Measurements from ENCODE around the gene DPP7. TPM values are rescaled to one million over a fixed set of nuclear protein-coding genes. Genes with fewer than 3 reads are reported as not detected.

The DPP7 gene
- 77.3 and 94.1 TPM in 2 replicates for total RNA-seq

DNA sequence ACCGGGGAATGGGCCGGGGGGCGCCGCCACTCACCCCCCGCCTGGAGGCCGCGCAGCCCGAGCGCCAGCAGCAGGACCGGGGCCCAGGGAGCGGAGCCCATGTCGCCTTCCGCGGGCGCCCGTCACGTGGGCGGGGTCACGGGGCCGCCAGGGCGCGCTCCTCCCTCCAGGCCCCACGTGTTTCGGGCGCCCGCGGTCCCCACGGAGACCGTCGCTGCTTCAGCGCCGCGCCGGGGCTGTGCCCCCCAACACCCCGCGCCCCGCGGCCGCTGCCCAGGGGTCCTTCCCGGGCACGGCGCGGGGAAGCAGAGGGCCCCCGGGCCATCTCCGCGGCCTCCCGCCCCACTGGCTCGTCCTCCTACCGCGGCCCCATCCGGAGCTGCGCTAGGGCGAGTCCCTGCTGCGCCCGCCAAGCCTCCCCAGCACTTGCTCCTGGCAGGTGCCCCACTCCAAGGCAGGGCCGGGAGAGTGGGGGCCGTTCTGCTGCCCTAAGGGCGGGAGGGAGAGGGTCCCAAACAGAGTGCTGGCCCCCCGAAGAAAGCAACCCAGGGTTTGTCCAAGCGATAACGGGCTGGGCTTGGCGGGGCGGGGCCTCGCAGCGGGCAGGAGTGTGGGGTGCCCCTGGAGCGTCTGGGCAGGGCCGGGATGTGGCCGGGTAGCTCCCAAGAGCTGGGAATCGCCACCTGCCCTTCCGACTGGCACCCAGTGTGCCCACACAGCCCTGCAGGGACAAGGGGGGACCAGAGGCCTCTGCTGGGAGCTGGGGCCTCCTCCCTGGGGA is at the start of gene DPP7:
Gene DPP7 (minus strand): TSS at position 121 of the 781 bp plus-strand sequence. CDS start 20 bp downstream, at position 101.

GRCh38 chr9:137138722-137139467 is 24.4 kb upstream of the DPP7 start, which contains the start of gene GRIN1:
Gene GRIN1 (plus strand): TSS chr9:137139154. CDS start chr9:137139487, 333 bp downstream.

GRCh38 chr9:137086531-137087408 is 27.8 kb downstream of the DPP7 start, which contains the start of gene MAN1B1:
Gene MAN1B1 (plus strand): TSS chr9:137086985. CDS start chr9:137087000, 15 bp downstream.

DNA sequence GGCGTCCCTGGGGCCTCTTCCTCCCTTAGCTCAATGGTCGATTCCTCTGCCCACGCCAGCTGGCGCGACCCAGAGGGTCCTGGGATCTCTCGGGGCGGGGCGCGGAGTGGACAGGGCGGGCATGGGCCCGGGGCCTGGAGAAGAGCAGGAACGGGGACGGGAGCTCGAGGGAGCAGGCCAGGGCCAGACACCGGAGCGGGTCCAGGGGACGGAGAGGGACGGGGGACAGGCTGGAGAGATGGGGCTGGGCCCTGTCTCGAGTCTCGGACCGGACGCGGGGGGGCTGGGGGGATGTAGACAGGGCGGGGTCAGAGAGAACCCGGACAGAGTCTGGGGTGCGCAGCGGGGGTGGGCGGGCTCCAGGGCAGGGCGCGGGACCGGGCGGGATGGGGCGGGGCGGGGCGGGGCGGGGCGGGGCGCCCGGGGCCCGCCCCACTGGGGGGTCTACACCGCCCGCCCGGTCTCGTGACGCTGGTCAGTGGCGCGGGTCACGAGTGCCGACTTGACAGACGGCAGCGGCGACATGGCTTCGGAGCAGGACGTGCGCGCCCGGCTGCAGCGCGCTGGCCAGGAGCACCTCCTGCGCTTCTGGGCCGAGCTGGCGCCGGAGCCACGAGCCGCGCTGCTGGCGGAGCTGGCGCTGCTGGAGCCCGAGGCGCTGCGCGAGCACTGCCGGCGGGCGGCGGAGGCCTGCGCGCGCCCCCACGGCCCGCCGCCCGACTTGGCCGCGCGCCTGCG is 37.4 kb downstream of the DPP7 start, which contains the start of gene UAP1L1:
Gene UAP1L1 (plus strand): TSS at position 508 of the 738 bp plus-strand sequence. CDS start 16 bp downstream, at position 524.

DNA sequence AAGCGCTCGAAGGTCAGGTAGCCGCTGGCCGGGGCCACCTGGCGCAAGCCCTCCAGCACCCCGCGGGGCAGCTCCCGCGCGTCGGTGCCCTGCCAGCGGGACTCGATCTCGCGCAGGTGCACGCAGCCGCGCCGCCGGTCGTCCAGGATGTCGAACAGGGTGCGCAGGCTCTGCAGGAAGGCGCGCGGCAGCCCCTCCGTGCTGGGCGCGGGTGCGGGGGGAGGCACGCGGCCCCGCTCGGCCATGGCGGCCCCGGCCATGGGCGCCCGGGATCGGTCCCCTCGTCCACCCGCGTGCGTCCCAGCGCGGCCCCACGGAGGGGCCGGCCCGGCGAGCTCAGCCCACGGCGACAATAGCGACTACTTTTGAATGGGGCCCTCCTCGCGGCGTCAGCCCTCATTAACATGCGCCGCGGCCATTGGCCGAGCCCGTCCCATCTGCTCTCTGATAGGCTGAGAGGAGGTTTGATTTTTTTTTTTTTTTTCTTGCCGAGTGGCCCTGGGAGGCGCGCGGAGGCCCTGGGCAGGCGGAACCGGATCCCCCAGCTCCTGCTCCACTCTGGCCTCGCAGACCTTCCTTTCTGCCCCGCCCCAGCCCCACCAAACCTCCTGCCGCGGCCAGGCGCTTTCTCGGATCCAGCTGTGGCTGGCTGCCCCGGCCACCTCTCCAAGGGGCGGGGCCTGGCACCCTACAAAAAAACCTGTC is 44.2 kb downstream of the DPP7 start, which contains the start of gene SAPCD2:
Gene SAPCD2 (minus strand): TSS at position 357 of the 705 bp plus-strand sequence. CDS start 97 bp downstream, at position 260.

Other genes with a start within 250 kb of the DPP7 start
- 286 and 317 TPM in 2 replicates for gene EDF1, start 248.4 kb downstream of the DPP7 start, total RNA-seq
- gene TRAF2, start 228.2 kb downstream of the DPP7 start, total RNA-seq, result 12.7 and 18.0 TPM in 2 replicates
- gene FBXW5, start 170.0 kb downstream of the DPP7 start, total RNA-seq, result 140 and 161 TPM in 2 replicates
- gene C8G, start 169.5 kb downstream of the DPP7 start, total RNA-seq, result 0.54 and 0.77 TPM in 2 replicates
- gene LCN12, start 162.5 kb downstream of the DPP7 start, total RNA-seq, result 0.11 TPM in 1 of 2 replicates, not detected in the other
- gene PTGDS, start 137.2 kb downstream of the DPP7 start, total RNA-seq, result 0.43 and 2.8 TPM in 2 replicates
- under 0.01 TPM in 1 of 2 replicates, not detected in the other for gene LCNL1, start 131.7 kb downstream of the DPP7 start, total RNA-seq
- gene PAXX, start 122.3 kb downstream of the DPP7 start, total RNA-seq, result 8.0 and 9.2 TPM in 2 replicates
- gene CLIC3, start 118.2 kb downstream of the DPP7 start, total RNA-seq, result not detected in 2 replicates
- 4.8 and 6.8 TPM in 2 replicates for gene ABCA2, start 86.5 kb downstream of the DPP7 start, total RNA-seq
- not detected in 2 replicates for gene FUT7, start 82.6 kb downstream of the DPP7 start, total RNA-seq
- gene NPDC1, start 68.6 kb downstream of the DPP7 start, total RNA-seq, result 4.8 and 8.2 TPM in 2 replicates
- not detected in 2 replicates for gene ENTPD2, start 60.7 kb downstream of the DPP7 start, total RNA-seq
- 2.0 and 2.5 TPM in 2 replicates for gene SAPCD2, start 44.2 kb downstream of the DPP7 start, total RNA-seq
- 19.7 and 21.1 TPM in 2 replicates for gene UAP1L1, start 37.2 kb downstream of the DPP7 start, total RNA-seq
- gene MAN1B1, start 27.7 kb downstream of the DPP7 start, total RNA-seq, result 54.2 and 55.7 TPM in 2 replicates
- under 0.01 TPM in 1 of 2 replicates, not detected in the other for gene GRIN1, start 24.4 kb upstream of the DPP7 start, total RNA-seq
- gene LRRC26, start 55.3 kb upstream of the DPP7 start, total RNA-seq, result not detected in 2 replicates
- gene TMEM210, start 57.3 kb upstream of the DPP7 start, total RNA-seq, result 0.09 TPM in 1 of 2 replicates, not detected in the other
- 19.9 and 20.9 TPM in 2 replicates for gene ANAPC2, start 73.8 kb upstream of the DPP7 start, total RNA-seq
- gene SSNA1, start 73.9 kb upstream of the DPP7 start, total RNA-seq, result 81.8 and 83.4 TPM in 2 replicates
- 2.3 and 3.4 TPM in 2 replicates for gene TPRN, start 86.0 kb upstream of the DPP7 start, total RNA-seq
- 21.4 and 23.5 TPM in 2 replicates for gene TMEM203, start 90.9 kb upstream of the DPP7 start, total RNA-seq
- gene NDOR1, start 91.0 kb upstream of the DPP7 start, total RNA-seq, result 2.1 and 2.2 TPM in 2 replicates
- 0.09 and 0.11 TPM in 2 replicates for gene RNF208, start 107.5 kb upstream of the DPP7 start, total RNA-seq
- gene CYSRT1, start 110.4 kb upstream of the DPP7 start, total RNA-seq, result 0.22 and 0.26 TPM in 2 replicates
- not detected in 2 replicates for gene RNF224, start 112.8 kb upstream of the DPP7 start, total RNA-seq
- not detected in 2 replicates for gene SLC34A3, start 116.2 kb upstream of the DPP7 start, total RNA-seq
- gene TUBB4B, start 126.6 kb upstream of the DPP7 start, total RNA-seq, result 76.1 and 80.8 TPM in 2 replicates
- 0.54 TPM in 1 of 2 replicates, not detected in the other for gene STPG3, start 136.6 kb upstream of the DPP7 start, total RNA-seq
- gene NELFB, start 140.6 kb upstream of the DPP7 start, total RNA-seq, result 51.5 and 52.8 TPM in 2 replicates
- 24.7 and 25.0 TPM in 2 replicates for gene TOR4A, start 163.0 kb upstream of the DPP7 start, total RNA-seq
- 23.0 and 41.4 TPM in 2 replicates for gene NRARP, start 187.5 kb upstream of the DPP7 start, total RNA-seq

Measured in dermis lymphatic vessel endothelial cell (primary cell).